GM18868 (cell line): ENCODE measurements around the gene CRTC1.

Source experiments
- ATAC-seq: cut with Tn5 transposase; IDR thresholded peaks from one replicate; pipeline ENCODE4 v1.9.1; 2021; ENCODE audit warnings: mild to moderate bottlenecking, moderate library complexity; ENCODE audit not compliant: unreplicated experiment

CRTC1 gene

DNA sequence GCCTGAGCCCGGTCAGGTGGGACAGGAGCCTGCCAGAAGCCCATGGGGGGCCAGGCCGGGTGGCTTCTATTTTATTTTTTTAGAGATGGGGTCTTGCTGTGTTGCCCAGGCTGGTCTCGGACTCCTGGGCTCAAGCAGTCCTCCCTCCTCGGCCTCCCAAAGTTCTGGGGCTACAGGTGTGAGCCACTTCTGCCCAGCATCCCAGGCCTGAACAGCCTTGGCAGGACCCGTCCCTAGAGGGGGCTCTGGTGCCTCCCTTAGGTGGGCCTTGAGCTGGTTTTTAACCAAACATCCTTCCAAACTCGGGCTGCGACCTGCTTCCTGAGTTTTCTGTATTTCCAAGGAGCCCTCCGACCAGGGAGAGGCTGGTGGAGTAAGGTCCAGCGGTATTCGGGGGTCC is 97.2 kb downstream of the CRTC1 start:
- no peak for ATAC-seq

DNA sequence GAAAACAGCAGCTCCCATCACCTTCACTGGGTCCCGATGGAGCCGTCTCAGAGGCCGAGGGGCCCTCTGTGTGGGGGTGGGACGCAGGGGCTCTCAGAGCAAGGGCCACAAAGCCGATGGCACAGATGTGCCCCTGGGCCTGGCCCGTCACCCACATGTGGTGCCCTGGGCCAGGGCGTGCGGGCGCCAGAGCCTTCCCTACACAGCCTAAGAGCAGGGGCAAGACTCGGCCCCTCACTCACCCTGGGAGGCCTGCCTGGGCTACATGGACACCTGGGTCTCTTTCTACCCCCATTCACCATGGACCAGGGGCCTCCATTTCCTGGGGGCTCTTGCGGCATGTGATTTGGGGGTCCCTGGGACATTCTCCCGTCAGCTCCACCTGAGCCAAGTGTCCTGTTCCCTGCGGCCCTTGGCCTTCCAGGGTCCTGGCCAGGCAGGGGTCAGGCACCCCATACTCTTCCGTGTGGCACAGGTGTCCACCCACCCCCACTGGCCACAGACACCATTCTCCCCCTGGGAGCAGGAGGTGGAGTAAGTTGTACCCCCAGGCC is 97.6 kb downstream of the CRTC1 start:
- ATAC-seq, result no peak

DNA sequence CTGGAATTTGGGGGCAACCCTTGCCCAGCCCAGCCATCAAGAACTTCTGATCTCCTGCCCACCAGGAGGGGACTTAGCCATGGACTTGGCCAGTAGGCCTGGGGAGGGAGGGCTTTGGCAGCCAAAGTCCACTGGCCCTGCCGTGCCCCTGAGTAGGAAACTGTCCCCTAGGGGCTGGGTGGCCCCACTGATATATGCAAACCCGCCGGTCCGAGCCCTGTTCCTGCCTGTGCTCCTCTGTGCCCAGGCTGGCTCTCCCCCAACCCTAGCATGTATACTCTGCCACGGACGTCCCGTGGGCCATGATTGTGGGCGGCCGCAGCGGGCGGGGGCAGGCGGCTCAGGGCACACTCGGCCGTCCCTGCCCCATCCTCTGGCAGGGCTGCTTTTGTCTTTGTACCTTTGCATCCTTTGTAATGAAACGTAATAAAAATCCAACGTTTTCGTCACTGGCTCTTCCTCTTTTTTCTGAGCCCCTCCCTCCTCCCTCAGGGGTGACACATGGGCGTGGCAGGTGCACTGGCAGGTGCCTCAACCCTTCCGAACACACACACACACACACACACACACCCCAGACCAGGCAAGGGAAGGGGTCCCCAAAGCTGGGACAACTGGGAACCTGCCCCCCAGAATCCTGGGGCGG is 98.5 kb downstream of the CRTC1 start:
- ATAC-seq, result no peak

DNA sequence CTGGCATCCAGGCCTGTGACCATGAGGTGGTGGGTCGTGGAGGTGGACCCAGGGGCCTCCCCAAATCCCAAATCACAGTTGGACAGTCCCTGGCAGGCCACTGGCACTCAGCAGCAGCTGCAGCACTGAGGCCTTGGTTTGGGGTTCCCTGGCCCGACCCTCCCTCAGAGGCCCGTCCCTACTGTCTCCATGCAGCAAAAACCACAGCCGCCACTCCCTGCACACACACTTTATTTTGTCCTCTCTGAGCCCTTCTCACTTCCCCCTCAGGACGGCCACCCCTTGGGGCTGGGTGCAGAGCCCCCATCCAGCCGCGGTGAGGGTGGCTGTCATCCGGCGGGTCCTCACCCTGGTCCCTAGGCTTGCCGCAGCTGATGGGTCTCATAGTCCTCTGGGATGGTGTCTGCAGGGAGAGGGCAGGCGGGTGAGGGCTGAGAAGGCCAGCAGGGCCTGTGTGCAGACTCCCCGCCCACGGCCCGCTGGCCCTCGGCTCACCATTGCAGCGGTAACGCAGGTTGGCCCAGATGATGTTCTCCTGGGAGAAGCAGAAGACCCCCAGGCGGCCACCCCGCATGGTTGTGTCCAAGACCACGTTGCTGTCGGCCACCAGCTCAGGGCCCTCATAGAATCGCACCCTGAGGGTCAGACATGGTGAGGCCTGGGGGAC is 99.2 kb downstream of the CRTC1 start:
- no peak for ATAC-seq

DNA sequence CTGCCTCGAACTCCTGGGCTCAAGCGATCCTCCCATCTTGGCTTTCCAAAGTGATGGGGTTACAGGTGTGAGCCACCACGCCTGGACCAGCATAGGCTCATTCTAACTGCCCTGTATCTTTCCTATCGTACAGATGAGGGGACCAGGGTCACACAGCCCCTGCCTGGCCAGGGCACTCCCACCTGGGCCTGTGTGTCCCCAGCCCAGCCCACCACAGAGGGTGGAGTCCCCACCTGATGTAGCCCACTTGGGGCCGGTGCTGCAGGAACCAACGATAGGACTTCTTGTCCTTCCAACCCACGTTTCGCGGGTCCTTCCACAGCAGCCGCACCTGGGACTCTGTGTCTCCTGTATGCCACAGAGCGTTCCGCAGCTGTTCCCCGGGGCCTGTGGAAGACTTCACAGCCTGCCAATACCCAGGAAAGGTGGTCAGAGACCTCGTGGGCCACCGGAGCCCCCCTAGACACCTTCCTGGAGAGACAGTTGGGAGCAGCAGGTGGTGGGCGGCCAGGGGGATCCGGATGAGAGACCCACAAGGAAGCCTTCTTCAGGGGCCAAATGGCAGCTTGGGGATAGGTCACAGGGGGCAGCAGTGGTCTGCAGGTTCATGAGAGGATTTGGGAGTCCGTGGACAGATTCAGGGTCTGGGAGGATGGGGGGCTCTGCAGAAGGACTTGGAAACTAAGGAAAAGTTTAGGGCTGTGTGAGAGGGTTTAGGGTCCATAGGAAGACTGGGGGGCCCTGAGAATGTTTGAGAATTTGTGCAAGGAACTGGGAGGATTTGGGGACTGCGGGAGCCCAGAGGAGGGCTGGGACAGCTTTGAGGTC is 100.7 kb downstream of the CRTC1 start:
- ATAC-seq, result no peak

DNA sequence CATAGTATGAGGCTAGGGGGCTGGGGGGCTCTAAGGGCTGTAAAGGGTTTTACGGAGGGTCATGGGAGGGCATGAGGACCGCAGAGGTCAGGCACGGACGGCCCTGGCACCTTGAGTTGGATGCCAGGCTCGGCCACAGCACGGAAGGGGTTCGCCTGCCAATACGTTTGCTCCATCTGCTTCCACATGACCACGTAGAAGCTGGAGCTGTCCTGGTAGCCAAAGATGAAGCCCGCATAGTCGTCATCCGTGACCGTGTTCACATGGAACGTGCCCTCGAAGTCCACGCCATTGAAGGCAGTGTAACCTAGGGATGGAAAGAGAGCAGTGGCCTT is 101.3 kb downstream of the CRTC1 start:
- ATAC-seq, result no peak

DNA sequence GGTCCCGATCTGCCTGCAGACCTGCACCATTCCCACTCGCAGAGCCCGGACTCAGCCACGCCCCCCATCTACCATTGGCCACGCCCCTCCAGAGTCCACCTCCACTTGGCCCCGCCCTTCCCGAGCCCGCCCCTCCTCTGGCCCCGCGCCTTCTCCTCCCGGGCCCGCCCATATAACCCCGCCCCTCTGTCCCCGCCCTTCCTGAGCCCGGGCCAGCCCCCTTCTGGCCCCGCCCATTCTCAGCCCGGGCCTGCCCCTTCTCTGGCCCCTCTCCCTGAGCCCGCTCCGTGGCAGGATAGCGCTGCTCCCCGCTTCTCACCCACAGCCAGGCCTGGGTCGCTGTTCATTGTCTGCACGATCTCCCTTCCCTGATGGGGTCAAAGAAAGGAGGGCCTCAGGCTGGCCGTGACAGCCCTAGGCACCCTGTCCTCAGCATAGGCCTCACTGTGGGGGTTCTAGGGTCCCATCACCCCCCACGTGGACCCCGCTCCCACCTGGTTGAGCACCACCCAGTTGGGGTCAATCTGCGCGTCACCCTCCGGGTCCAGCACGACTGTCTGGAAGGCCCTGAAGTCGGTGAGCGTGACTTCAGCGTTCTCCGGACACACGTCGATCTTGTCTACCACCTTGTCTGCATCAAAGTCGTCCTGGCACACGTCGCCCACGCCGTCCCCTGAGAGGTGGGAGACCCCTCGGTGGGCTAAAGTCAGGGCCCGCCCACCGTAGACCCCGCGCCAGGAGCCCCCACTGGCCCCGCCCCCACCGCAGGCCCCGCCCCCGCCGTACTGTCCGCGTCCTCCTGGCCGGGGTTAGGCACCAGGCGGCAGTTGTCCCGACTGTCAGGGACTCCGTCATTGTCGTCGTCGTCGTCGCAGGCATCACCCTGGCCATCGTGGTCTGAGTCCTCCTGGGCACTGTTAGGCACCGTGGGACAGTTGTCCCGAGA is 102.0 kb downstream of the CRTC1 start:
- ATAC-seq, result no peak

DNA sequence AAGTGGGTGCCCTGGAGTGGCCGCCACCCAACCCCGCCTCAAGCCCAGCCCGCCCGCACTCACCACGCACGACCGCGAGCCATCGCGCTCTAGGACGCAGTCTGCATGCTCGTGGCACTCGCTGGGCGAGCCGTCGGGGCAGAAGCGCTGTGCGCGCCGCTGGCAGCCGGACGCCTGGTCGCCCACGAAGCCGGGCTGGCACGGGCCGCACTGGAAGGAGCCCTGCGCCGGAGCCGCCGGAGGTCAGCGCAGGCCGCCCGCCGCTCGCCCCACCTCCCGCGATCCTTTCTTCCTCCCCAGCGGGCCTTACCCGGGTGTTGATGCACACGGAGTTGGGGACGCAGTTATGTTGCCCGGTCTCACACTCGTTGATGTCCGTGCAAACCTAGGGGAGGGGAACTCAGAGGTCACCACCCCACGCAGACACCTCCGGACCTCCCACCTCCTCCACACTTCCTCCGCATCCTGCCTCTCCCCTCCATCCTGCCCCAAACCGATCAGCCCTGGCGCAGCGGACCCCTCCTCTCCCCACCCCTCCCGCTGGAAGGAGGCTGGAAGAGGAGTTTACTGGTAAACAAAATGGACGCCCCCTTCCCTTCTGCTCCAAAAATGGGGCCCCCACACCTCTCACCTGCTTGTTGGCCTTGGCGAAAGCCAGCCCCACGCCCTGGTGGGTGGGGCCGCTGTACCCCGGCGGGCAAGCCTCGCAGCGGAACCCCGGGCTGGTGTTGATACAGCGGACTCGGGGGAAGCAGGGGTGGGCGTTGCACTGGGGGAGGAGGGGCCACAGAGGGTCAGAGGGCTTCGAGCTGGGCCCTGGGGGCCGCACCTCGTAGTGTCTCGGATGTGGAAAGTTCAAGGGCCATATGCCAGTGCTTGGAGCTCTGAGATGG is 105.3 kb downstream of the CRTC1 start:
- no peak for ATAC-seq

DNA sequence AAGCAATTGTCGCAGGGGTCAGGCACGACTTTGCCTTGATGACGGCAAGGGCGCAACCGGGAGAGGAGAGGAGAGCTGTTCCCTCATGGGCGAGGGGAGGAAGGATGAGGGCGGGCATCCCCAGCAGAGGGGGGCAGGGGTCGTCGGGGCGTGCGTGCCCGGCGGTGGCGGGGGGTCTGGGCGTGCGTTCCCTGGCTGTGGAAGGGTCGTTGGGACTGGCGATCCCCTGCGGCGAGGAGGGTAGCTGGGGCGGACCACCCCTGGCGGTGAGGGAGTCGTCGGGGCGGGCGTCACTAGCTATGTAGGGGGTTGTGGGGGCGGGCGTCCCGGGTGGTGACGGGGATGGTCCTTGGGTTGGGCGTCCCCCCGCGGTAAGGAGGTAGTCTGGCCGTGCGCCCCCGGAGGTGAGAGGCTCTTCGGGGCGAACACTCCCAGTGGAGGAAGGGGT is 106.0 kb downstream of the CRTC1 start:
- ATAC-seq, result no peak

DNA sequence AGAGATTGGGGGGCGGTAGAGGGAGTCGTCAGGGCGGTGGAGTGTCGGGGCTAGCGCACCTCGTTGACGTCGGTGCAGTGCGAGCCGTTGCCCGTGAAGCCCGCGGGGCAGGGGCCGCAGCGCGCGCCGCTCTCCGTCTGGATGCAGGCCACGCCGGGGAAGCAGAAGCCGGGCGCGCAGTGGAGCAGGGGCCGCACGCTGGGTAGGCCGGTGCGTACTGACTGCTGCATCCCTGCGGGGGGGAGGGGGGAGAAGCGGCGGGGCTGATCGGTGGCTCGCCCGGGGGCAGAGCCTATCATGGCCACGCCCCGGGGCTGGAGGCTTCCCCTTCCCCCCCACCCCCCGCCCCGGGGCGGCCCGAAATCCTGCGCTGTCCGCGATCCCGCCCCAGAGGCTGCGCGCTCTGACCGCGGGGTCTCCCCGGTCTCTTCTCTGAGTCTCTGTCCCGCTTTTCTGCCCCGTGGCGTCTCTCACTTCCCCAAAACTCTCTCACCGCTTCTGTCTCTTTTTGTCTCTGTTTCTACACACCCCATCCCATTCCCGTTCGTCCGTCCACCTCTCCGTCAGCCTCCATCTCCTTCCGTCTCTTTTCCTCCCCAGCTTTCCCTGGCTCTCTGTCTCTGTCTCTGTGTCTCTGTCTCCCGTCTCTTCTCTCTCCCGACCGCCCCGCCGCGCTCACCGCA is 106.5 kb downstream of the CRTC1 start:
- no peak for ATAC-seq

DNA sequence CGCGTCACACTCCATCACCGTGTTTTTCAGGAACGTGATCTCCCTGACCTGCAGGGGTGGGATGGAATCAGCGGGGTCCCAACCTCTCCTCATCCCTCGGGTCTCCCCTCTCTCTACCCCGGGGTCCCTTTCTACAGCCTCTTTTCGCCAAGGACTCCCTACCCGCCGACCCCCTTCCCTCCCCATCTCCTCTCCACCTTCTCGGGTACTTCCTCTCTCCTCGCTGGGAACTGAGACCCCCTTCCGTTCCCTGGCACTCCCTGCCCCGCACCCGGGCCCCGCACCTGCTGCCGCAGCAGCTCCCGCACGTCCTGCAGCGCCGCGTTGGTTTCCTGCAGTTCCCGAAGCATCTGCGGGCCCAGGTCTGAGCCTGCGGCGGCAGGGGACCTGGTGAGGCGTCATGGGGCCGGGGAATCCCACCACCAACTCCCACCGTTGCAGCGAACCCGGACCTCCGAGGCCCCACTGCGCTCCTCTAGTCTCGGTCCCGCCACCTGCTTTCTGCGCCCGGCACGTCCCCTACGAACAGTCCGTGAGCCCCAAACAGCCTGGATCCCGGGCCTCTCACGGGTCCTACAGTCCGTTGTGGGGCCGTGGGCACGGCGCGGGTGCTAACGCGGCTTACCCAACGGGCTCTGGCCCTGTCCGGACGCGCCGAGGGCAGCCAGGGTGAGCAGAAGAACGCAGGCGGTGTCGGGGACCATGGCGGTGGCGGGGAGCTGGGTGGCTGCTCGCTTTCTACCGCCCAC is 107.3 kb downstream of the CRTC1 start, which contains the start of gene COMP:
Gene COMP, minus strand, starts transcription at position 740 of the 749 bp plus-strand sequence. Its CDS starts 36 bp downstream, at position 704.
- ATAC-seq, result no peak

DNA sequence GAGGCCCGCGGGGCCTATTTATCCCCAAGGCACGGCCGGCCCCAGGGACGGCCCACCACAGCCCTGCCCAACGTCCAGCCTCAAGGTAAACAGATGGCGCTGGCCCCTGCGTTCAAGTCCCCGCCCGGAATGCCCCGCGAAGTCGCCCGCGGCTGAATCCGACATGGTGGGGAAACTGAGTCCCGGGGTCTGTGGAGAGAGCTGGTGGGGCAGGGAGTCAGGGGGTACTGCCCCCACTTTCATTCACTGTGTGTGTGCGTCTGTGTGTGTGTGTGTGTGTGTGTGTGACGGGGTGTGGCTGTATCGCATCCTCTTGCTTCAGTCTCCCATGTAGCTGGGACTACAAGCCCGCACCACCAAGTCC is 107.8 kb downstream of the CRTC1 start:
- ATAC-seq, result no peak

DNA sequence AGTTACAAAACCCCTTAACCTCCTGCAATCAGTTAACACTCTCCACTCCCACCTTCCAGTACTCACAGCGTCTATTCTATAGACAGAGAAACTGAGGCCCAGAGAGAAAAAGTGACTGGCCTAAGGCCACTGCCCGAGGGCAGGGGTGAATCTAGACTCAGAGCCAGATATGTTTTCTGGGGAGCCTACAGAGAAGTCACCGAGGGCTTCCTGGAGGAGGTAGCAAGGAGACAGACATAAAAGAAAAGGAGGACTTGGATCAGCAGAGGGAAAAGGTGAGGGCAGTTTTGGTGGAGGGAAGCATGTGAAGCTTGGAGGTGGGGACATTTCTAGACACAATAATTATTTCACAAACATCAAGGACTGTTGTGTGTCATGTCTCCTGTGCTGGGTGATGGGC is 109.2 kb downstream of the CRTC1 start:
- ATAC-seq, result no peak

DNA sequence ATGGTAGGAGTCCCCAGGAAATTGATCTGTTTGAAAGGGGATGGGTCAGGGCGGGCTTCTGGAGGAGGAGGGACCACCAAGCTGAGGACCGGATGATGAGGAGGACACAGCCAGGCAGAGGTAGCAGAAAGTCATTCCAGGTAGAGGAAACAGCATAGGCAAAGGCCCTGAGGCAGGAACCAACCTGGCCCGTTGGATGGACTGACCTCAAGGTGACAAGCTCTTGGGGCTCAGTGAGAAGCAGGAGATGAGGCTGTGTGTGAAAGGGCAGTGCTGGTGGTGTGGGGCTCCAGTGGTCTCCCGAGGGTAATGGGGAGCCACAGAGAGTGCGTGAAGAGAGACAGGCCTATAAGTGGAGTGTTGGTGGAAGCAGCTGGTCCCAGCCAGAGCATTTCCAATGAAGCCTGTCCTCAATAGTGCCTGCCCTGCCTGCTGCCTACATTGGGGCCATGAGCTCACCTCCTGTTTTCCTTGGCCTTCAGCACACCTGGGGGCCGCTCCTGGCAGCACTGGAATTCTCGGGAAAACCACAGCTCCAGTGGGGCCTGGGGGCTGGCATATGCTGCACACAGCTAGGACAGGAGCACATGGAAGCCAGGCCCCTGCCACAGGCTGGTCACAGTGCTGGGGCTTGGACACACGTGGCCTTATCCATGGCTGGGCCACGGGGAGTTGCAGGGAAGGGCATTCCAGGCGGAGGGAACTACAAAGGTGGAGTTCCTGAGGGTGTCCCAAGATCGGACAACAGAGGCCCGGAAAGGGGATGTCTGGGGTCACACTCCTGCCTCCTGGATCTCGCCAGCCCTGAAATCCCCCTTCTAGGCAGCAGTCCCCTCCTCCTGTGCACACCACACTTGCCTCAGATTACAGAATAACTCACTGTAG is 109.9 kb downstream of the CRTC1 start:
- ATAC-seq, result no peak

DNA sequence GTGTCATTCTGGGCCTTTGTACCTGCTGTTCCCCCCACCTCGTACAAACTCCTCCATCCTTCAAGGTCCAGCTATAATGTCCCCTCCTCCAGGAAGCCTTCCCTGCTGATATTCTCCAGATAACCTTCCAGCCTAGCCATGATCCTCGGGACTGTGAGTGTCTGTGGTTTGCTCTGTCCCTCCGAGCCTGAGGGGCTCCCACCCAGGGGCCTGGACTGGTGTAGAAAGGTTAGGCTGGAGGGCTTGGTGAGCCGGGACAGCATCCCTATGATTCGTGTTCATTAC is 110.5 kb downstream of the CRTC1 start:
- ATAC-seq, result no peak

DNA sequence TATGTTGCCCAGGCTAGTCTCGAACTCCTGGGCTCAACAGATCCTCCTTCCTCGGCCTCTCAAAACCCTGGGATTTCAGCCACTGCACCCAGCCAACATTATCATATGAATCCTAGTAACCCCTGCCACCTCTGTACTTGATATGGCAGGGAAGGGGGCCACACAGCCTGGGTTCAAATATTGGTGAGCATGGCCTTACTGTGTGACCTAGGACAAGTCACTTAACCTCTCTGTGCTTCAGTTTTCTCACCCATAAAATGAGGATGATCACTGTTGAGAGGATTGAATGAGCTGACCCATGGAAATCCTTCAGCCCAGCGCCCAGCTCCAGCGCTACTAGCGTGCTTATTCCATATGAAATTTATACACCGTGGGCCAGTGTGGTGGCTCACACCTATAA is 111.2 kb downstream of the CRTC1 start:
- ATAC-seq, result no peak

DNA sequence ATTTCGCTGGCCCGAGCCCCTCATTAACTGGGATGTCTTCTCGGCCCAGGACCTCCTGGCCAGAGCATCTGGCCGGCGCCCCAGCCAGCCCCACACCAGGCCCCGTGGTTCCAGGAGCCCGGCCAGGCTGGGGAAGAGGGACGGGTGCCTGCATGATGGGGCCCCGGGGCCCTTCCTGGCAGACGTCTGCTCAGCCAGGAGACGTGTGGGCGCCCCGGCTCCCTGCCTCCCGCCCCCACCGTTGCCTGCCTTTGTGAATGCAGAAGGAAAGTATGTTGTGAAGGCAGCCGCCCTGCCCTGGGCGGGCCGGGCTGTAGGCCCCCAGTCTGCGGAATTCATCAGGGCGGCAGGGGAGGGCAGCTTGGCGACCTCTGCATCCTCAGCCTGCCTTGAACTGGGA is 112.1 kb downstream of the CRTC1 start:
- no peak for ATAC-seq

DNA sequence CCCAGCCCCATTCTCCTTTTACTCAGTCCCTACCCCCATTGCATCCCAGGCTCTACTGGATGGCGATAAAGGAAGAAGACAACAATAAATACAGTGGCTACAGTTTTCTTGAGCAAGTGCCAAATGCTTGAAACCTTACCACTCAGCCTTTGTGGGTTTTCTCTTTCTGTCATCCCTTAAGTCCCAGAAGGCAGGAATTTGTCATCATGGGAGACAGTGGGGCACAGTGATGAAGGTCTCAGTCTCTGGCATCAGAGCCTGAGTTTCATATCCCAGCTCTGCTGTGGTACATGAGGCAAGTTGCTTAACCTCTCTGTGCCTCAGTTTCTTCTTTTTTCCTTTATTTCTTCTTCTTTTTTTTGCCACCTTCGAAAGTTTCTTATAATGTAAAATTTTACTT is 112.8 kb downstream of the CRTC1 start:
- ATAC-seq, result no peak
